Fibroblast of skin of abdomen (primary cell): ENCODE measurements around the gene MROH8.
"Not testable (repeated sequence)": the region's sequence is repeated elsewhere in the genome, so short reads cannot be mapped to it uniquely, and the experiment has no call there.

Experiments
- DNase-seq: peaks from one replicate; pipeline ENCODE4 v3.0.0-alpha.2; 2013

MROH8 gene

GRCh38 chr20:37090407-37090806 is 88.9 kb downstream of the MROH8 start:
- no peak for DNase-seq

DNA sequence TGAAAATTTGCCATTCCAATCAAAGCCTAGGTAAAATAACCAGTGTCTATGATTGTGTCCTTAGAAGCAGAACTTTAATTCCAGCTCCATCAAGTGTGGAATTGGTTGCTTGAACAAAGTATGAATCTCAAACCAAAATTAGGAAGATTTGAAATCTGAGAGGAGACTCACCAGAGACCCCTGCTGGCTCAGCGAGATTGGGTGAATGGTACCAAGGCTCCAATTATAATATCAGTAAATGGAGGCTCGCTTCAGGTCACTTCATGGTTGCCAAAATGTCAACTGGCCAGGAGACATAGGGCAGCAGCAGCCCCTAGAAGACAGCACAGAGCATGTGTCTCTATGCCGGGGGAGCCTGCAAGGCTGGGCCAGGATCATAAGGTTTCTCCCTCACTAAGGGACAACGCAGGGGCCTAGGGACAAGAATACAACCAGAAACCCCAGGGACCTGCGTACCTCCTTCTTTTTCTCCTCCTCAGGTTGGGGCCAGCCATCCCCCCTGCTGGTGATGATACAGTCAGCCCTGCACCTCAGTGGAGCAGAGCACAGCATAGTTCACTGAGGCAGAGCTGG is 97.5 kb downstream of the MROH8 start:
- no peak for DNase-seq

GRCh38 chr20:37077009-37077408 is 102.3 kb downstream of the MROH8 start:
- DNase-seq, result no peak

GRCh38 chr20:37075932-37076685 is 103.2 kb downstream of the MROH8 start:
- DNase-seq, result no peak

- no peak for DNase-seq
Measured at GRCh38 chr20:37072293-37073196, 106.8 kb downstream of the MROH8 start.

- DNase-seq, result no peak
Measured at GRCh38 chr20:37071481-37071911, 107.9 kb downstream of the MROH8 start.

GRCh38 chr20:37069563-37069962 is 109.8 kb downstream of the MROH8 start:
- DNase-seq, result not testable (repeated sequence)

GRCh38 chr20:37066168-37066567 is 113.2 kb downstream of the MROH8 start:
- no peak for DNase-seq

GRCh38 chr20:37055276-37055675 is 124.1 kb downstream of the MROH8 start:
- no peak for DNase-seq

- no peak for DNase-seq
Measured at GRCh38 chr20:37053230-37053950, 126.0 kb downstream of the MROH8 start.
